CD4-positive, alpha-beta T cell treated with Interleukin-6 at 100 ng/mL for 8 hours (primary cell): ENCODE measurements around the gene JOSD1.

Experiments used
- DNase-seq: peaks from one replicate; pipeline ENCODE4 v3.0.0-alpha.2; 2020; ENCODE audit warnings: mixed read lengths, low spot score

JOSD1 gene

DNA sequence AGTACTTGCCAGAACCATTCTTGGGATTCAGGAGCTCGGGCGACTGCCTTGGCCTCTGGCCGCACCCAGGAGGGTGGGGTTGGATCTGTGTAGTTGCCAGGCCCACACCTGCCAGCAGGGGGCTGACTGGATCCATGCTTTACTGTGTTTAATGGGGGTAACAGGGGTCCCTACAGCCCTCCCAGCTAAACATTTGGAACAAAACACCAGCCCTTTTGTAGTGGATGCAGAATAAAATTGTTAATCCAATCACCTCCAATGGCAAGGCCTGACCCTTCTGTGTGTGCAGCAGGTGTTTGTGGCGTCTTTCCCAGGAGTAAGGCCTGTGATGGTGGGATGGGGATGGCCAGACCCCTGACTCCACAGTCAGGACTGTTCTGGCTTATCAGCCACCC, 32.6 kb upstream of the JOSD1 start:
- peak; percentile 47 for DNase-seq

- no peak for DNase-seq
These were observed 31.6 kb upstream of the JOSD1 start for GRCh38 chr22:38732251-38732815.

DNA sequence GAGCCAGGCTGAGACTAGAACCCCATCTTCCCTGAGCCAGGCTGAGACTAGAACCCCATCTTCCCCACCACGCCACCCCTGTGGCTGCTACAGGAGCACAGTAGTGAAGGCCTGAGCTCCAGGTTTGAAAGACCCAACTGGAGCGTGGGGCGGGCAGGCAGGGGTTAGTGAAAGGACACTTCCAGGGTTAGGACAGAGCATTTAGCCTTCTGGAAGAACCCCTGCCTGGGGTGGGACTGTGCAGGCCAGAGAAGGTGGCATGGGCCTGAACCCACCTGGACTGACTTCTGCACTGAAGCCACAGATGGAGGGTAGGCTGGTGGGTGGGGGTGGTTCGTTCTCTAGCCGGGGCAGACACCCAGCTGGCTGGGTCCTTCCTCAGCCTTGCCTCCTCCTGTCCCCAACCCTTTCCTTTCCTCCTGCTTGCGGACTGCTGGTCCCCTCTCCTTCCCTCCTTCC, 31.0 kb upstream of the JOSD1 start:
- DNase-seq: no peak

- DNase-seq: no peak
These were observed 29.7 kb upstream of the JOSD1 start for GRCh38 chr22:38730411-38730871.

- DNase-seq: no peak
These were observed 29.2 kb upstream of the JOSD1 start for GRCh38 chr22:38729946-38730345.

- DNase-seq: no peak
These were observed 28.4 kb upstream of the JOSD1 start for GRCh38 chr22:38728871-38729796.

- DNase-seq: no peak
These were observed 27.0 kb upstream of the JOSD1 start for GRCh38 chr22:38727530-38728451.

- no peak for DNase-seq
These were observed 26.4 kb upstream of the JOSD1 start for GRCh38 chr22:38727123-38727522.

GRCh38 chr22:38725900-38726655, 25.3 kb upstream of the JOSD1 start:
- no peak for DNase-seq

DNA sequence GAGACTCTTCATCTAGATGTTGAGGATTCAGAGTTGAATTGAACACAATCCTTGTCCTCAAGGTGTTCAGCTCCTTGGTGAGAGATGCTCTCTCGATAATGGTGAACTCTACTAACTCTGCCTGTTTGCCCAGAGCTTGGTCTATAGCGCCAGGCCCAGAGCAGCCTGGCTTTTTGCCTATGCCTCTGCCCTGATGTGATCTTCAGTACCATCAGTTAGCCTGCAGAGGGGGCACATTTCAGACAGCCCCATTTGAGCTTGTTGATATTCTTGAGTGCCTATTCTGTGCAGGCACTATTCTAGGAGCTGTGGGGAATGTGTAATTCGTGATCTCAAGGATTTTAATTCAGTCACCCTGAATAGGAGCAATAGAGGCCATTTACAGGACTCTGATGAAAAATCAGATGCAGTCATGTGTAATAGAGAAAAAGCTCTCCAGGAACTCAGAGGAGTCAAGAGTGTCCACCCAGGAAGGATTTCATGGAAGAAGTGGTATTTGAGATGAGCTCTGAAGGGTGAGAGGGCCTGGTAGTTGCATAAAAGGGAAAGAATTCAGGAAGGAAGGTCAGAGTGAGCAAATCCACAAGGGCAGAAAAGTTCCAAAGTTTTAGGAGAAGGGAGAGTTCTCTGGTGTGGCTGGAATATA, 24.3 kb upstream of the JOSD1 start:
- peak; percentile 43 for DNase-seq

GRCh38 chr22:38724176-38724575, 23.4 kb upstream of the JOSD1 start:
- DNase-seq: no peak

GRCh38 chr22:38721551-38721950, 20.8 kb upstream of the JOSD1 start:
- no peak for DNase-seq

GRCh38 chr22:38720350-38720749, 19.6 kb upstream of the JOSD1 start:
- DNase-seq: no peak

DNA sequence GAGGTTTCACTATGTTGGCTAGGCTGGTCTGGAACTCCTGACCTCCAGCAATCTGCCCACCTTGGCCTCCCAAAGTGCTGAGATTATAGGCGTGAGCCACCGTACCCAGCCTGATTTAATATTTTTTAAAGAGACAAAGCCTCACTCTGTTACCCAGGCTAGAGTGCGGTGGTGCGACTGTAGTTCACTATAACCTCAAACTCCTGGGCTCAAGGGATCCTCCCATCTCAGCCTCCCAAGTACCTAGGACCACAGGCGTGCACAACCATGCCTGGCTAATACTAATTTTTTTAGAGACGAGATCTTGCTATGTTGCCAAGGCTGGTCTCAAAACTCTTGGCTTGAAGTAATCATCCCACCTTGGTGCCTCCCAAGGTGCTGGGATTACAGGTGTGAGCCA, 18.5 kb upstream of the JOSD1 start:
- DNase-seq: no peak

GRCh38 chr22:38718414-38718813, 17.7 kb upstream of the JOSD1 start:
- no peak for DNase-seq

DNA sequence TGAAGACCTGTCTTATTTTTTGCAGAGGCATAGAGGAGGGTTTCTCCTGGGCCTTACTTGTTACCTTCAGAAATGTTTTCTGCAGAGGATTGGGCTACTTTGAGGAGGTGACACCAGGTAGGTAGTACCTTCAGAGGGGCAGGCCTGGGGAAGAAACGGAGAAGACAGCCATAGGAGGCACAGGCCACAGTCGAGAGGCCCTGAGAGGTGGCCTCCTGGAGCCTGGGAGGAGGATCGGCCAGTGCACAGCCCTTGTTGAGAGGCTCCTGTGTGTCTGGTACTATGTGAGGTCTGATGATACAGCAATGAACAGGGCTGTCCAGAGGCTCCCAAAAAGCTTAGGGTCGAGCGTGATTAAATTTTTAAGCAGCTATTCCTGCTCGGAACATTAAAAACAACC, 16.5 kb upstream of the JOSD1 start:
- no peak for DNase-seq

DNA sequence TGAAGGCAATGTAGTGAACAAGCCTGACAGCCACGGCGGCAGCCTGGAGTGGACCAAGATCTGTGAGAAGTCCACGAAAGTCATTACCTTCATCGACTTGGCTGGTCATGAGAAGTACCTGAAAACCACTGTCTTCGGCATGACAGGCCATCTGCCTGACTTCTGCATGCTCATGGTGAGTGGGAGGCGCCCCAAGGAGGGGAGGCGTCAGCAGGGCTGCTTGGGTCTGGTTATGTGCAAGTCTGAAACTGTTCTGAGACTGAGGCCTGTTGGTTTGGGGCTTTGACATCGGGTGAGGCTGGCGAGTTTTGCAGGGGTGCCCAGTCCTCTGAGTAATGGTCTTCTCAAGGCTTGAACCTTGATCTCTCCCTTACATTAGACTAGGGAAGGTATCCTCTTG, 16.1 kb upstream of the JOSD1 start:
- no peak for DNase-seq

DNA sequence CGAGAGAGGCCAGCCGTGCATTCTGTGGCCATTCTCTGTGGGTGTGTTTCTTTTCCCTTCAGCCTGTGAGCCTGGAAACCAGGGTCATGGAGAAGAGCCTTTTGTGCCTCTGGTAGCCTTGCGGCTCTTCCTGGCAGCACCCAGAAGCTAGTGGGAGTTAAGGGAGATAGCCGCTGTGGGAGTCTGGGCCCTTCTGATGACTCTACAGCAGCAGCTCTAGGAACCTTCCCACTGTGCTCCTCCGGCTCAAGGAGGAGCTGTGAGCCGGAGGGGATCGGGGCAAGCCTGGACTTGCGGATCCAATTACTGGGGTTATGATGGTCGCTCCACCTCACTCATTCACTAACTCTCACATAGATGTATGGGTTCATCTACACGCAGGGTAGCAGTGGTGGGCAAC, 15.5 kb upstream of the JOSD1 start:
- no peak for DNase-seq

DNA sequence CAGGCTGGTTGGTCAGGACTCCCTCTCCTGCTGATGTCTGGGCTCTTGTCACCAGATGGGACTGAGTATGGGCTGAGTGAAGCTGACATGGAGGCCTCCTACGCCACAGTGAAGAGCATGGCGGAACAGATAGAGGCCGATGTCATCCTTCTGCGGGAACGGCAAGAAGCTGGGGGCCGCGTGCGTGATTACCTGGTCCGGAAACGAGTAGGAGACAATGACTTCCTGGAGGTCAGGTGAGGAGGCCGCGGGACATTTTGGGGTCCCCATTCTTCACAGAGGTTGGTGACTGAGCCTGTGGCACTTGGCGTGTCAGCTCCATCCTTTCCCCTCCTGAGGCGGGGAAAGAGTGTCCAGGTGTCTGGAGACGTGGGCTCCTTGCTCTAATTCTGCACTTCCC, 15.1 kb upstream of the JOSD1 start:
- DNase-seq: no peak

DNA sequence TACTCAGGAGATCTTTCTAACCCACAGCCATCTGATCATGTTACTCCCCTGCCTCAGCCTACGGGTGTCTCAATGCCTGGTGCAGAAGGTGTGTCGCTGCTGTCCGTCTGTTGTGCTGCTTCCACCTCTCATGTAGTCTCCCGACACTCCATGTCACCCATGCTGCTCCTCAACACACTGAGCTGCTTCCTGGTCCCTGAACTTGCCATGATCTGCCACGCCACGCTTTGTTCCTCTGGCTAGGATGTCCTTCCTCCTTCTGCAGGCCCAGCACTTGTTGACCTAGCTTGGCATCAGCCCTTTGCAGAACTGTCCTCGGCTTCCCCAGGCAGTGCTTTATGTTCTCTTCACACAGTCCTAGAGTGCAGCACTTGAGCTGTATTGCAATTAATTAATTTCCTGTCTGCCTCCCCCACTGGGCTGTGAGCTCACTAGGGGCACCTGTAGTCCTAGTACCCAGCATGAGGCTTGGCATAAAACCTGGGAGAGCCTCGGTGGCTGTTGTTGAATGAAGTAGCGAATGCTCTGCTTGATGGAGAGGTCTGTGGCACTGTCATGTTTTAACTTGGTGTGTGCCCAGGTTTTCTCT, 14.5 kb upstream of the JOSD1 start:
- no peak for DNase-seq

- no peak for DNase-seq
These were observed 13.2 kb upstream of the JOSD1 start for GRCh38 chr22:38713921-38714320.
